PC-9 (cell line): ENCODE results near the gene ROPN1B. TPM values are rescaled to one million over a fixed set of nuclear protein-coding genes. Genes with fewer than 3 reads are reported as not detected.

Source experiments
- BruUV-seq: library from RNA; stranded (reverse); fragments of 400-500 nt; replicated peaks from 2 replicates; lab custom pipeline; 2021; lab: Mats Ljungman, UMichigan
- CTCF ChIA-PET: fragments of 300-600 bp; sonication (Branson Sonifier 250); formaldehyde crosslinking; loops from one replicate; lab custom pipeline; 2022; ENCODE audit warnings: antibody characterized with exemption; lab: Charles Lee
- POLR2A ChIA-PET: fragments of 300-600 bp; sonication (Branson Sonifier 250); formaldehyde crosslinking; loops from one replicate; lab custom pipeline; 2022; ENCODE audit warnings: antibody characterized with exemption; ENCODE audit not compliant: unreplicated experiment; lab: Charles Lee
- DNase-seq, 2 experiments: peaks; one replicate each; pipeline versions ENCODE4 v3.0.0 to v3.0.0-alpha.2; 2015 to 2022; ENCODE audit warnings: mixed read lengths in 1 of 2
- H2AFZ ChIP-seq: fragments of 200-600 bp; sonication (generic); 2 replicates; pipeline ENCODE4 v1.8.1; 2017; ENCODE audit warnings: antibody characterized with exemption
- H3F3A ChIP-seq: fragments of 200-600 bp; sonication (generic); 2 replicates; pipeline ENCODE4 v1.8.1; 2017; ENCODE audit warnings: antibody characterized with exemption, mild to moderate bottlenecking, low read depth; ENCODE audit not compliant: insufficient read depth
- H3K27ac ChIP-seq: fragments of 200-600 bp; sonication (generic); 2 replicates; pipeline ENCODE4 v1.6.1; 2016; ENCODE audit warnings: mixed run types
- H3K27me3 ChIP-seq: fragments of 200-600 bp; sonication (generic); 2 replicates; pipeline ENCODE4 v1.6.1; 2016; ENCODE audit warnings: low read depth, mixed run types; ENCODE audit not compliant: insufficient read depth
- H3K36me3 ChIP-seq: fragments of 200-600 bp; sonication (generic); 2 replicates; pipeline ENCODE4 v1.6.1; 2016; ENCODE audit warnings: low read depth, mixed run types
- H3K4me1 ChIP-seq: fragments of 200-600 bp; sonication (generic); replicated peaks from 2 replicates; pipeline ENCODE4 v1.6.1; 2016; ENCODE audit warnings: mixed run types; ENCODE audit not compliant: insufficient read depth
- H3K4me2 ChIP-seq: fragments of 200-600 bp; sonication (generic); 2 replicates; pipeline ENCODE4 v1.6.1; 2017; ENCODE audit warnings: mixed run types
- H3K4me3 ChIP-seq: fragments of 200-600 bp; sonication (generic); 2 replicates; pipeline ENCODE4 v1.6.1; 2016; ENCODE audit warnings: mixed run types
- H3K79me2 ChIP-seq: fragments of 200-600 bp; sonication (generic); 2 replicates; pipeline ENCODE4 v1.6.1; 2017; ENCODE audit warnings: low read depth, mixed run types
- H3K9me2 ChIP-seq: fragments of 200-600 bp; sonication (generic); 2 replicates; pipeline ENCODE4 v1.8.1; 2017; ENCODE audit warnings: mild to moderate bottlenecking; ENCODE audit not compliant: insufficient read depth
- H3K9me3 ChIP-seq: fragments of 200-600 bp; sonication (generic); 2 replicates; pipeline ENCODE4 v1.8.1; 2016; ENCODE audit warnings: low read depth; ENCODE audit not compliant: insufficient read depth
- H4K20me1 ChIP-seq: fragments of 200-600 bp; sonication (generic); 2 replicates; pipeline ENCODE4 v1.8.1; 2017; ENCODE audit not compliant: insufficient read depth
- CTCF ChIP-seq: fragments of 200-600 bp; sonication (generic); conservative IDR thresholded peaks from 2 replicates; pipeline ENCODE4 v1.6.1; 2017; ENCODE audit warnings: mixed run types, antibody characterized with exemption, mild to moderate bottlenecking, moderate library complexity
- EZH2 ChIP-seq: fragments of 200-600 bp; sonication (generic); IDR thresholded peaks from 2 replicates; pipeline ENCODE4 v1.8.0; 2017; ENCODE audit warnings: antibody characterized with exemption, low read depth
- intact Hi-C: fragments of 100-400 bp; cut with micrococcal nuclease; formaldehyde crosslinking; loops from one replicate; pipeline ENCODE4 v1.10.0; 2022; ENCODE audit not compliant: unreplicated experiment
- total RNA-seq: library from RNA; stranded (reverse); gene quantifications from 2 replicates; pipeline ENCODE4 v1.2.3, GENCODE V29; 2021

The ROPN1B gene
- total RNA-seq, 1 experiment from 2014 or later: 0.85 TPM

- no peak overlapping the region for H3K27ac ChIP-seq
- H4K20me1 ChIP-seq: no peaks in the 10 kb centered on the region
- H3K79me2 ChIP-seq: no peaks in the 10 kb centered on the region
- no peak for DNase-seq
- no peak overlapping the region for H3K4me3 ChIP-seq
- no peaks in the 10 kb centered on the region; the same call in 1 of the 2 replicates for H3K9me3 ChIP-seq
- no peaks in the 10 kb centered on the region for H3K4me1 ChIP-seq
- BruUV-seq: no TSS peak
- ChIA-PET POLR2A (no interaction called here), CTCF (no interaction called here)
- H2AFZ ChIP-seq: no peak overlapping the region
- H3K9me2 ChIP-seq: no peaks in the 10 kb centered on the region
- H3K36me3 ChIP-seq: no peaks in the 10 kb centered on the region
- no peak for TF ChIP-seq EZH2
- no peak for TF ChIP-seq CTCF
- intact Hi-C loops: no loop called here
- H3K4me2 ChIP-seq: no peak overlapping the region
- H3K27me3 ChIP-seq: no peaks in the 10 kb centered on the region
- no peaks in the 10 kb centered on the region for H3F3A ChIP-seq
Measured at GRCh38 chr3:126026761-126027160, 57.8 kb downstream of the ROPN1B start.

- Histone ChIP-seq H3K4me1 (no peaks in the 10 kb centered on the region), H3K36me3 (no peaks in the 10 kb centered on the region), H3K9me3 (no peaks in the 10 kb centered on the region; the same call in 1 of the 2 replicates), H2AFZ (no peak overlapping the region), H3K27ac (no peak overlapping the region), H3K4me3 (no peak overlapping the region), H3K4me2 (no peak overlapping the region), H3K79me2 (no peaks in the 10 kb centered on the region), H3K9me2 (no peaks in the 10 kb centered on the region), H3F3A (no peaks in the 10 kb centered on the region), H3K27me3 (no peaks in the 10 kb centered on the region), H4K20me1 (no peaks in the 10 kb centered on the region)
- CTCF ChIA-PET: no interaction called here
- intact Hi-C loops: no loop called here
- POLR2A ChIA-PET: no interaction called here
- TF ChIP-seq CTCF (no peak), EZH2 (no peak)
- no TSS peak for BruUV-seq
- DNase-seq: no peak
Measured at GRCh38 chr3:126028096-126028495, 59.1 kb downstream of the ROPN1B start.

GRCh38 chr3:126029241-126029640 lies 60.3 kb downstream of the ROPN1B start:
- Histone ChIP-seq H3K9me2 (no peaks in the 10 kb centered on the region), H3K79me2 (no peaks in the 10 kb centered on the region), H3K4me2 (no peak overlapping the region), H4K20me1 (no peaks in the 10 kb centered on the region), H3K27me3 (no peaks in the 10 kb centered on the region), H3K27ac (no peak overlapping the region), H3K4me3 (no peak overlapping the region), H3K9me3 (no peaks in the 10 kb centered on the region; the same call in 1 of the 2 replicates), H2AFZ (no peak overlapping the region), H3K4me1 (no peaks in the 10 kb centered on the region), H3K36me3 (no peaks in the 10 kb centered on the region), H3F3A (no peaks in the 10 kb centered on the region)
- ChIA-PET CTCF (no interaction called here), POLR2A (no interaction called here)
- TF ChIP-seq EZH2: no peak
- TF ChIP-seq CTCF: no peak
- intact Hi-C loops: no loop called here
- no TSS peak for BruUV-seq
- DNase-seq: no peak
